ENCODE data around the gene ZNF605. TPM values are rescaled to one million over a fixed set of nuclear protein-coding genes. Genes with fewer than 3 reads are reported as not detected.

The ZNF605 gene
- total RNA-seq, 1 experiment from 2014 or later, result 19.3 TPM

DNA sequence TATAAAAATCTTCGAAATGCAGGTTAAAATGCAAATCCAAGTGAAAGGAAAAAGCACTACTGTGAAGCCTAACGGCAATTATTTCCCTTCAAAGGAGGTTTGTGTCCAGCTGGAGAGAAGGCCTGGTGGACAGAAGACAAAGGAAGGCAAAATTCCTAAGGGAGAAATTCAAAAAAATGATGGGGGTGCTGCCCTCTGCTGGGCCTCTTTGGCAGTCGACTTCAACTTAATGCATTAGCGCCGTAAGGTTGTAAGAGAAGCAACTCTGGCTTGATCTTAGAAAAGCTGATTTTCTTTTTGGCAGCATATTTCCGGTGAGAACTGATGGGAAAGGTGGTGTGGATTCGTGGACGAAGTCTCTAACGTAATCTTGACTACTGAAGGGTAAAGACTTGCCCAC, 34.4 kb downstream of the ZNF605 start:
- H3K9ac ChIP-seq (ENCODE audit: extremely low read depth, insufficient read length, low read length), result no peak overlapping the region
- H4K20me1 ChIP-seq (ENCODE audit: control insufficient read depth, insufficient read depth, insufficient read length), result no peaks in the 10 kb centered on the region
- Mint-ChIP-seq H3K4me3 (no peak overlapping the region), H3K27me3 (ENCODE audit: low read depth) (peaks cover 14% of the 10 kb centered on the region), H3K4me1 (no peaks in the 10 kb centered on the region), H3K36me3 (ENCODE audit: insufficient read depth in 1 of 3, low read depth in 3 of 3) (peaks cover 33 to 61% (median 50%) of the 10 kb centered on the region in 3 experiments), H3K9me3 (peaks cover 90 to 97% of the 10 kb centered on the region in 2 experiments), H3K27ac (no peak overlapping the region)
- H3K9me3 ChIP-seq (ENCODE audit: control insufficient read depth, low read depth, low read length), result peaks cover 79% of the 10 kb centered on the region
- H2BK5ac ChIP-seq (ENCODE audit: insufficient read length, low read length), result no peak overlapping the region
- H3K18ac ChIP-seq (ENCODE audit: insufficient read length, low read depth, low read length), result no peak overlapping the region
- no peak overlapping the region for H3K27ac ChIP-seq (ENCODE audit: insufficient read length, low read depth, low read length)
- no peak overlapping the region for H4K91ac ChIP-seq (ENCODE audit: insufficient read length, low read depth, low read length)
- WGBS (ENCODE audit: extremely low coverage, insufficient read length, low lambda C conversion rate), result no CpG with 5 or more reads among the region's 9 CpGs
- H3K56ac ChIP-seq (ENCODE audit: insufficient read length, low read depth, low read length), result no peak overlapping the region
- H2BK120ac ChIP-seq (ENCODE audit: low read depth, low read length, poor library complexity, severe bottlenecking), result no peak overlapping the region
- no peaks in the 10 kb centered on the region for H3K79me1 ChIP-seq (ENCODE audit: insufficient read depth, low read depth, low read length, poor library complexity, severe bottlenecking)
- H2AFZ ChIP-seq (ENCODE audit: low read length), result no peak overlapping the region
- H3K27me3 ChIP-seq (ENCODE audit: insufficient read depth, low read length), result no peaks in the 10 kb centered on the region
- no peaks in the 10 kb centered on the region for H3K4me1 ChIP-seq (ENCODE audit: insufficient read depth, low read length)
- H3K14ac ChIP-seq (ENCODE audit: insufficient read depth, low read length), result no peak overlapping the region
- no peak overlapping the region for H3K23ac ChIP-seq (ENCODE audit: insufficient read length, low read depth, low read length)
- H3K23me2 ChIP-seq (ENCODE audit: insufficient read length, low read depth, low read length, poor library complexity, severe bottlenecking), result no peaks in the 10 kb centered on the region
- no peak overlapping the region for H3K4me2 ChIP-seq (ENCODE audit: insufficient read depth, insufficient read length, low read length)
- H3K79me2 ChIP-seq (ENCODE audit: insufficient read depth, low read length), result no peaks in the 10 kb centered on the region
- TF ChIP-seq, protein P1, sequence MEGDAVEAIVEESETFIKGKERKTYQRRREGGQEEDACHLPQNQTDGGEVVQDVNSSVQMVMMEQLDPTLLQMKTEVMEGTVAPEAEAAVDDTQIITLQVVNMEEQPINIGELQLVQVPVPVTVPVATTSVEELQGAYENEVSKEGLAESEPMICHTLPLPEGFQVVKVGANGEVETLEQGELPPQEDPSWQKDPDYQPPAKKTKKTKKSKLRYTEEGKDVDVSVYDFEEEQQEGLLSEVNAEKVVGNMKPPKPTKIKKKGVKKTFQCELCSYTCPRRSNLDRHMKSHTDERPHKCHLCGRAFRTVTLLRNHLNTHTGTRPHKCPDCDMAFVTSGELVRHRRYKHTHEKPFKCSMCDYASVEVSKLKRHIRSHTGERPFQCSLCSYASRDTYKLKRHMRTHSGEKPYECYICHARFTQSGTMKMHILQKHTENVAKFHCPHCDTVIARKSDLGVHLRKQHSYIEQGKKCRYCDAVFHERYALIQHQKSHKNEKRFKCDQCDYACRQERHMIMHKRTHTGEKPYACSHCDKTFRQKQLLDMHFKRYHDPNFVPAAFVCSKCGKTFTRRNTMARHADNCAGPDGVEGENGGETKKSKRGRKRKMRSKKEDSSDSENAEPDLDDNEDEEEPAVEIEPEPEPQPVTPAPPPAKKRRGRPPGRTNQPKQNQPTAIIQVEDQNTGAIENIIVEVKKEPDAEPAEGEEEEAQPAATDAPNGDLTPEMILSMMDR (conservative IDR thresholded peaks at IDR 0.05), result peak; percentile 61
- H4K8ac ChIP-seq (replicated peaks; ENCODE audit: insufficient read length, low read depth, low read length), result no peak overlapping the region
- no peak overlapping the region for H2BK12ac ChIP-seq (ENCODE audit: insufficient read length, low read depth, low read length)
- no peak overlapping the region for H2BK15ac ChIP-seq (ENCODE audit: low read depth, low read length)
- H2BK20ac ChIP-seq (ENCODE audit: low read depth, low read length, poor library complexity, severe bottlenecking), result no peak overlapping the region
- H3K4ac ChIP-seq (ENCODE audit: low read depth, low read length), result no peak overlapping the region
- no peak overlapping the region for H4K5ac ChIP-seq (ENCODE audit: insufficient read length, low read depth, low read length)
- no peak for DNase-seq
- no peak overlapping the region for H3T11ph ChIP-seq (ENCODE audit: low read length)
- H2AK5ac ChIP-seq (ENCODE audit: insufficient read length, low read length), result no peak overlapping the region
